GM23338 (cell line): ENCODE measurements around the gene SMPDL3B. TPM values are rescaled to one million over a fixed set of nuclear protein-coding genes. Genes with fewer than 3 reads are reported as not detected.

ENCODE experiments used
- ATAC-seq: fragments of 200-7000 bp; cut with Tn5 transposase; 3 replicates; pipeline ENCODE4 v1.9.1; 2020
- DNase-seq: peaks from one replicate; pipeline ENCODE4 v3.0.0-alpha.2; 2015; ENCODE audit warnings: low spot score
- H2AFZ ChIP-seq: fragments of 200-600 bp; sonication (generic); 2 replicates; pipeline ENCODE4 v1.8.0; 2016; ENCODE audit warnings: antibody characterized with exemption, mild to moderate bottlenecking, moderate library complexity
- H3F3A ChIP-seq: fragments of 200-600 bp; sonication (generic); replicated peaks from 2 replicates; pipeline ENCODE4 v1.8.0; 2017; ENCODE audit warnings: antibody characterized with exemption, mixed run types, low read depth
- H3K27ac ChIP-seq: fragments of 200-600 bp; sonication (generic); 2 replicates; pipeline ENCODE4 v1.6.1; 2016; ENCODE audit warnings: low read depth
- H3K27me3 ChIP-seq: fragments of 200-600 bp; sonication (generic); 2 replicates; pipeline ENCODE4 v1.8.0; 2016; ENCODE audit warnings: mild to moderate bottlenecking, mixed run types, moderate library complexity; ENCODE audit not compliant: insufficient read depth
- H3K36me3 ChIP-seq: fragments of 200-600 bp; sonication (generic); 2 replicates; pipeline ENCODE4 v1.8.0; 2016; ENCODE audit warnings: mild to moderate bottlenecking; ENCODE audit not compliant: insufficient read depth
- H3K4me1 ChIP-seq: fragments of 200-600 bp; sonication (generic); 2 replicates; pipeline ENCODE4 v1.8.0; 2016; ENCODE audit warnings: mild to moderate bottlenecking, moderate library complexity; ENCODE audit not compliant: insufficient read depth
- H3K4me2 ChIP-seq: fragments of 200-600 bp; sonication (generic); 2 replicates; pipeline ENCODE4 v1.7.1; 2017; ENCODE audit warnings: mixed run types
- H3K4me3 ChIP-seq: fragments of 200-600 bp; sonication (generic); 2 replicates; pipeline ENCODE4 v1.6.1; 2016; ENCODE audit warnings: mixed run types
- H3K79me2 ChIP-seq: fragments of 200-600 bp; sonication (generic); replicated peaks from 2 replicates; pipeline ENCODE4 v1.8.0; 2017; ENCODE audit warnings: mild to moderate bottlenecking; ENCODE audit not compliant: insufficient read depth
- H3K9me2 ChIP-seq: fragments of 200-600 bp; sonication (generic); 2 replicates; pipeline ENCODE4 v1.8.0; 2017; ENCODE audit not compliant: insufficient read depth
- H4K20me1 ChIP-seq: fragments of 200-600 bp; sonication (generic); replicated peaks from 2 replicates; pipeline ENCODE4 v1.8.0; 2017; ENCODE audit warnings: mild to moderate bottlenecking; ENCODE audit not compliant: insufficient read depth
- H3K27ac Mint-ChIP-seq: 2 replicates; pipeline ENCODE4 v1.8.0; 2020; ENCODE audit warnings: inconsistent platforms, mild to moderate bottlenecking, moderate library complexity, mixed read lengths
- H3K27me3 Mint-ChIP-seq: 3 replicates; pipeline ENCODE4 v1.8.0; 2022; ENCODE audit warnings: low read depth, mild to moderate bottlenecking, moderate library complexity, mixed read lengths, inconsistent platforms; ENCODE audit not compliant: insufficient read depth, poor library complexity
- H3K36me3 Mint-ChIP-seq: 3 replicates; pipeline ENCODE4 v1.8.0; 2021; ENCODE audit warnings: low read depth, mild to moderate bottlenecking, inconsistent platforms, moderate library complexity, mixed read lengths
- H3K4me1 Mint-ChIP-seq: 3 replicates; pipeline ENCODE4 v1.8.0; 2020; ENCODE audit warnings: mild to moderate bottlenecking, inconsistent platforms, mixed read lengths
- H3K4me3 Mint-ChIP-seq: 3 replicates; pipeline ENCODE4 v1.8.0; 2021; ENCODE audit warnings: moderate library complexity, mild to moderate bottlenecking, inconsistent platforms, mixed read lengths
- H3K9me3 Mint-ChIP-seq: 3 replicates; pipeline ENCODE4 v1.8.0; 2020; ENCODE audit warnings: moderate library complexity, mild to moderate bottlenecking, inconsistent platforms, mixed read lengths
- CTCF ChIP-seq, 2 experiments: fragments of 200-600 bp in 1 of 2; sonication (generic) in 1 of 2; conservative IDR thresholded peaks; 2 replicates each; pipeline versions ENCODE4 v1.5.1 to v1.6.1; 2016 to 2017; ENCODE audit warnings: antibody characterized with exemption in 2 of 2, low read depth in 2 of 2, mild to moderate bottlenecking in 2 of 2, moderate library complexity in 1 of 2
- ETS1 ChIP-seq: IDR thresholded peaks from 2 replicates; pipeline ENCODE4 v1.6.1; 2016; ENCODE audit warnings: antibody characterized with exemption
- EZH2 ChIP-seq: fragments of 200-600 bp; sonication (generic); IDR thresholded peaks from one replicate; pipeline ENCODE4 v1.8.0; 2017; ENCODE audit warnings: antibody characterized with exemption, mild to moderate bottlenecking, low read depth; ENCODE audit not compliant: unreplicated experiment
- EZH2phosphoT487 ChIP-seq: fragments of 200-600 bp; sonication (generic); IDR thresholded peaks from one replicate; pipeline ENCODE4 v1.8.1; 2018; ENCODE audit warnings: antibody characterized with exemption; ENCODE audit not compliant: unreplicated experiment
- JUNB ChIP-seq: IDR thresholded peaks from one replicate; pipeline ENCODE4 v1.6.1; 2016; ENCODE audit warnings: antibody characterized with exemption; ENCODE audit not compliant: unreplicated experiment
- POLR2AphosphoS5 ChIP-seq: IDR thresholded peaks from 2 replicates; pipeline ENCODE4 v1.6.1; 2016; ENCODE audit warnings: antibody characterized with exemption, low read depth
- ZNF331 ChIP-seq: fragments of 250-450 bp; sonication (Bioruptor Pico); IDR thresholded peaks from 2 replicates; pipeline ENCODE4 v1.5.0; 2020; ENCODE audit warnings: low read depth, mild to moderate bottlenecking, moderate library complexity
- polyA plus RNA-seq: library from polyadenylated mRNA; unstranded; fragments of >200 nt; fragmentation: Nextera tagmentation; extraction: Ambion mirVana; gene quantifications from 2 replicates; pipeline ENCODE4 v1.2.1, GENCODE V29; 2016
- total RNA-seq: library from RNA; depleted of rRNA; stranded (reverse); fragments of >200 nt; shearing (Covaris generic); gene quantifications from 2 replicates; pipeline ENCODE4 v1.2.3, GENCODE V29; 2014
- TF ChIP-seq, protein P1 (sequence below): IDR thresholded peaks from one replicate; pipeline ENCODE4 v1.6.1; 2018; ENCODE audit warnings: antibody characterized with exemption; ENCODE audit not compliant: unreplicated experiment
- TF ChIP-seq, protein P2 (sequence below): fragments of 250-450 bp; sonication (Bioruptor Pico); IDR thresholded peaks from 2 replicates; pipeline ENCODE4 v1.5.0; 2020; ENCODE audit warnings: mild to moderate bottlenecking, moderate library complexity

SMPDL3B gene
- total and polyA plus RNA-seq, 2 experiments from 2014 or later = 39.5 to 83.1 TPM

DNA sequence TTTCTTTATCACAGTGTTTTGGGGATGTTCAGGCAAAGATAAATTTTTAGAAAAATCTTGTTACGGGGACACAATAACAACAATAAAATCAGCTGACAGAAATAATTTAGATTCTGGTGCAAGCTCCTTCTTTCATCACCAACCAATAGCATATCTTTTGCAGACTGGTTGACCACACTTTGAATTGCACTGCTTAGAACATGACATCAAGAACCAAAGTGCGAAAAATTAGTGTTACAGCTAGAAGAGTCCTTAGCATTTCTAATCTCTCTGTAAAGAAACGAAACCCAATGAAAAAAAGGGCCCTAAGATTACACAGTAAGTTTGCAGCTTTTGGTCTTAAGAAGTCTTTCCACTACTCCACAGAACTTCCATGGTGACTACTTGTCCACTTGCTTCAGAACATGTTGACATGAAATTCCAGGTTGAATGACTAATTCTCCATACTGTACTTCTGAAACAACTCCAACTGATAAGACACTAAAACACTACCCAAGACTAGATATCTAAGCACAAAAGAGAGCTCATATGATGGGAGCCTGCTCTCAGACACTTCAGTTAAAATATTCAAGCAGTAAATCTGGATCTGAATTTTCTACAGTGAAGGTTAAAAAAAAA lies 56.2 kb downstream of the SMPDL3B start:
- ATAC-seq (no peak), DNase-seq (no peak)
- no peak for TF ChIP-seq ETS1
- Histone ChIP-seq H3K36me3 (peaks cover 25% of the 10 kb centered on the region; the same call in 1 of the 2 replicates), H3K27ac (no peak overlapping the region), H4K20me1 (no peaks in the 10 kb centered on the region; the same call in 1 of the 2 replicates), H2AFZ (no peak overlapping the region), H3K4me2 (no peak overlapping the region), H3K9me2 (no peaks in the 10 kb centered on the region), H3K79me2 (no peaks in the 10 kb centered on the region), H3K27me3 (no peaks in the 10 kb centered on the region), H3F3A (no peaks in the 10 kb centered on the region), H3K4me3 (no peak overlapping the region), H3K4me1 (no peaks in the 10 kb centered on the region)
- Mint-ChIP-seq H3K4me1 (no peaks in the 10 kb centered on the region), H3K27me3 (peaks cover 2% of the 10 kb centered on the region), H3K36me3 (peaks cover 38% of the 10 kb centered on the region), H3K4me3 (no peak overlapping the region), H3K9me3 (no peaks in the 10 kb centered on the region), H3K27ac (no peak overlapping the region)

- Histone ChIP-seq H3K27ac (no peak overlapping the region), H3K4me3 (no peak overlapping the region), H3K4me2 (no peak overlapping the region), H3K79me2 (no peaks in the 10 kb centered on the region), H3K36me3 (peaks cover 30% of the 10 kb centered on the region; the same call in 1 of the 2 replicates), H3K9me2 (no peaks in the 10 kb centered on the region), H3K4me1 (no peaks in the 10 kb centered on the region), H4K20me1 (no peaks in the 10 kb centered on the region; the same call in 1 of the 2 replicates), H3F3A (no peaks in the 10 kb centered on the region), H3K27me3 (no peaks in the 10 kb centered on the region), H2AFZ (no peak overlapping the region)
- Mint-ChIP-seq H3K36me3 (peaks cover 45% of the 10 kb centered on the region; the same call in 2 of the 3 replicates), H3K27ac (no peak overlapping the region), H3K4me1 (no peaks in the 10 kb centered on the region), H3K27me3 (peaks cover 2% of the 10 kb centered on the region), H3K9me3 (no peaks in the 10 kb centered on the region), H3K4me3 (no peak overlapping the region)
- DNase-seq (no peak), ATAC-seq (no peak)
- no peak for TF ChIP-seq CTCF (conservative IDR thresholded peaks at IDR 0.05; ENCODE audit: low read depth in 2 of 2)
- no peak for TF ChIP-seq ZNF331 (CRISPR knock-in tag)
- no peak for TF ChIP-seq POLR2AphosphoS5
- TF ChIP-seq, protein P1, sequence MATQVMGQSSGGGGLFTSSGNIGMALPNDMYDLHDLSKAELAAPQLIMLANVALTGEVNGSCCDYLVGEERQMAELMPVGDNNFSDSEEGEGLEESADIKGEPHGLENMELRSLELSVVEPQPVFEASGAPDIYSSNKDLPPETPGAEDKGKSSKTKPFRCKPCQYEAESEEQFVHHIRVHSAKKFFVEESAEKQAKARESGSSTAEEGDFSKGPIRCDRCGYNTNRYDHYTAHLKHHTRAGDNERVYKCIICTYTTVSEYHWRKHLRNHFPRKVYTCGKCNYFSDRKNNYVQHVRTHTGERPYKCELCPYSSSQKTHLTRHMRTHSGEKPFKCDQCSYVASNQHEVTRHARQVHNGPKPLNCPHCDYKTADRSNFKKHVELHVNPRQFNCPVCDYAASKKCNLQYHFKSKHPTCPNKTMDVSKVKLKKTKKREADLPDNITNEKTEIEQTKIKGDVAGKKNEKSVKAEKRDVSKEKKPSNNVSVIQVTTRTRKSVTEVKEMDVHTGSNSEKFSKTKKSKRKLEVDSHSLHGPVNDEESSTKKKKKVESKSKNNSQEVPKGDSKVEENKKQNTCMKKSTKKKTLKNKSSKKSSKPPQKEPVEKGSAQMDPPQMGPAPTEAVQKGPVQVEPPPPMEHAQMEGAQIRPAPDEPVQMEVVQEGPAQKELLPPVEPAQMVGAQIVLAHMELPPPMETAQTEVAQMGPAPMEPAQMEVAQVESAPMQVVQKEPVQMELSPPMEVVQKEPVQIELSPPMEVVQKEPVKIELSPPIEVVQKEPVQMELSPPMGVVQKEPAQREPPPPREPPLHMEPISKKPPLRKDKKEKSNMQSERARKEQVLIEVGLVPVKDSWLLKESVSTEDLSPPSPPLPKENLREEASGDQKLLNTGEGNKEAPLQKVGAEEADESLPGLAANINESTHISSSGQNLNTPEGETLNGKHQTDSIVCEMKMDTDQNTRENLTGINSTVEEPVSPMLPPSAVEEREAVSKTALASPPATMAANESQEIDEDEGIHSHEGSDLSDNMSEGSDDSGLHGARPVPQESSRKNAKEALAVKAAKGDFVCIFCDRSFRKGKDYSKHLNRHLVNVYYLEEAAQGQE = no peak
- no peak for TF ChIP-seq EZH2
- no peak for TF ChIP-seq JUNB
- no peak for TF ChIP-seq EZH2phosphoT487
- TF ChIP-seq, protein P2, sequence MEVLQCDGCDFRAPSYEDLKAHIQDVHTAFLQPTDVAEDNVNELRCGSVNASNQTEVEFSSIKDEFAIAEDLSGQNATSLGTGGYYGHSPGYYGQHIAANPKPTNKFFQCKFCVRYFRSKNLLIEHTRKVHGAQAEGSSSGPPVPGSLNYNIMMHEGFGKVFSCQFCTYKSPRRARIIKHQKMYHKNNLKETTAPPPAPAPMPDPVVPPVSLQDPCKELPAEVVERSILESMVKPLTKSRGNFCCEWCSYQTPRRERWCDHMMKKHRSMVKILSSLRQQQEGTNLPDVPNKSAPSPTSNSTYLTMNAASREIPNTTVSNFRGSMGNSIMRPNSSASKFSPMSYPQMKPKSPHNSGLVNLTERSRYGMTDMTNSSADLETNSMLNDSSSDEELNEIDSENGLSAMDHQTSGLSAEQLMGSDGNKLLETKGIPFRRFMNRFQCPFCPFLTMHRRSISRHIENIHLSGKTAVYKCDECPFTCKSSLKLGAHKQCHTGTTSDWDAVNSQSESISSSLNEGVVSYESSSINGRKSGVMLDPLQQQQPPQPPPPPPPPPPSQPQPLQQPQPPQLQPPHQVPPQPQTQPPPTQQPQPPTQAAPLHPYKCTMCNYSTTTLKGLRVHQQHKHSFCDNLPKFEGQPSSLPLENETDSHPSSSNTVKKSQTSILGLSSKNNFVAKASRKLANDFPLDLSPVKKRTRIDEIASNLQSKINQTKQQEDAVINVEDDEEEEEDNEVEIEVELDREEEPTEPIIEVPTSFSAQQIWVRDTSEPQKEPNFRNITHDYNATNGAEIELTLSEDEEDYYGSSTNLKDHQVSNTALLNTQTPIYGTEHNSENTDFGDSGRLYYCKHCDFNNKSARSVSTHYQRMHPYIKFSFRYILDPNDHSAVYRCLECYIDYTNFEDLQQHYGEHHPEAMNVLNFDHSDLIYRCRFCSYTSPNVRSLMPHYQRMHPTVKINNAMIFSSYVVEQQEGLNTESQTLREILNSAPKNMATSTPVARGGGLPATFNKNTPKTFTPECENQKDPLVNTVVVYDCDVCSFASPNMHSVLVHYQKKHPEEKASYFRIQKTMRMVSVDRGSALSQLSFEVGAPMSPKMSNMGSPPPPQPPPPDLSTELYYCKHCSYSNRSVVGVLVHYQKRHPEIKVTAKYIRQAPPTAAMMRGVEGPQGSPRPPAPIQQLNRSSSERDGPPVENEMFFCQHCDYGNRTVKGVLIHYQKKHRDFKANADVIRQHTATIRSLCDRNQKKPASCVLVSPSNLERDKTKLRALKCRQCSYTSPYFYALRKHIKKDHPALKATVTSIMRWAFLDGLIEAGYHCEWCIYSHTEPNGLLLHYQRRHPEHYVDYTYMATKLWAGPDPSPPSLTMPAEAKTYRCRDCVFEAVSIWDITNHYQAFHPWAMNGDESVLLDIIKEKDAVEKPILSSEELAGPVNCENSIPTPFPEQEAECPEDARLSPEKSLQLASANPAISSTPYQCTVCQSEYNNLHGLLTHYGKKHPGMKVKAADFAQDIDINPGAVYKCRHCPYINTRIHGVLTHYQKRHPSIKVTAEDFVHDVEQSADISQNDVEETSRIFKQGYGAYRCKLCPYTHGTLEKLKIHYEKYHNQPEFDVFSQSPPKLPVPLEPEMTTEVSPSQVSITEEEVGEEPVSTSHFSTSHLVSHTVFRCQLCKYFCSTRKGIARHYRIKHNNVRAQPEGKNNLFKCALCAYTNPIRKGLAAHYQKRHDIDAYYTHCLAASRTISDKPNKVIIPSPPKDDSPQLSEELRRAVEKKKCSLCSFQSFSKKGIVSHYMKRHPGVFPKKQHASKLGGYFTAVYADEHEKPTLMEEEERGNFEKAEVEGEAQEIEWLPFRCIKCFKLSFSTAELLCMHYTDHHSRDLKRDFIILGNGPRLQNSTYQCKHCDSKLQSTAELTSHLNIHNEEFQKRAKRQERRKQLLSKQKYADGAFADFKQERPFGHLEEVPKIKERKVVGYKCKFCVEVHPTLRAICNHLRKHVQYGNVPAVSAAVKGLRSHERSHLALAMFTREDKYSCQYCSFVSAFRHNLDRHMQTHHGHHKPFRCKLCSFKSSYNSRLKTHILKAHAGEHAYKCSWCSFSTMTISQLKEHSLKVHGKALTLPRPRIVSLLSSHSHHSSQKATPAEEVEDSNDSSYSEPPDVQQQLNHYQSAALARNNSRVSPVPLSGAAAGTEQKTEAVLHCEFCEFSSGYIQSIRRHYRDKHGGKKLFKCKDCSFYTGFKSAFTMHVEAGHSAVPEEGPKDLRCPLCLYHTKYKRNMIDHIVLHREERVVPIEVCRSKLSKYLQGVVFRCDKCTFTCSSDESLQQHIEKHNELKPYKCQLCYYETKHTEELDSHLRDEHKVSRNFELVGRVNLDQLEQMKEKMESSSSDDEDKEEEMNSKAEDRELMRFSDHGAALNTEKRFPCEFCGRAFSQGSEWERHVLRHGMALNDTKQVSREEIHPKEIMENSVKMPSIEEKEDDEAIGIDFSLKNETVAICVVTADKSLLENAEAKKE (CRISPR knock-in tag) = no peak
Measured at GRCh38 chr1:27992276-27992675, 57.5 kb downstream of the SMPDL3B start.
